HG03045 (cell line): ENCODE measurements around the gene CSGALNACT2.

ENCODE experiments used
- ATAC-seq: cut with Tn5 transposase; IDR thresholded peaks from one replicate; pipeline ENCODE4 v1.9.1; 2021; ENCODE audit warnings: mild to moderate bottlenecking, moderate library complexity; ENCODE audit not compliant: unreplicated experiment

Gene CSGALNACT2

DNA sequence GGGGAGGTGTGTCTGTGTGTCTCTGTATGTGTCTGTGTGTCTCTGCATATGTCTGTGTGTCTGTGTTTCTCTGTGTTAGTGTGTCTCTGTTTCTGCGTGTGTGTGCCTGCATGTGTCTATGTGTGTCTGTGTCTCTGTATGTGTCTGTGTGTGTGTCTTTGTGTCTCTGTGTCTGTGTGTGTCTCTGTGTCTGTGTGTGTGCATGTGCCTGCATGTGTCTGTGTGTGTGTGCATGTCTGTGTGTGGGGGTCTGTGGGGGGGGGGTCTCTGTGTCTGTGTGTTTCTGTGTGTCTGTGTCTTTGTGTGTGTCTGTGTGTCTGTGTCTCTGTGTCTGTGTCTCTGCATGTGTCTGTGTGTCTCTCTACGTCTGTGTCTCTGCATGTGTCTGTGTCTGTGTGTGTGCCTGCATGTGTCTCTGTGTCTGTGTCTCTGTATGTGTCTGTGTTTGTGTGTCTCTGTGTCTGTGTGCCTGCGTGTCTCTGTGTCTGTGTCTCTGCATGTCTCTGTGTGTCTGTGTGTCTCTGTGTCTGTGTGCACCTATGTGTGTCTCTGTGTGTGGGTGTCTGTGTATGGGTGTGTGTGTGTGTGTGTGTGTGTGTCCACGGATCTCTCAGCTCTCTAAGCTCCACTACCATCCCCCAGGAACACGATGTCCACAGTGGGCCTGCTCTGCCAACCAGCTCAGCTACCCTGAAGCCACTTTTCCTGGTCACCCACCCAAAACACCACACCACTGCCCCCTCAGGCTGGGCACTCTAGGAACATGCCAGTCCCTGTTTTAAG is 87.0 kb downstream of the CSGALNACT2 start:
- ATAC-seq = no peak

DNA sequence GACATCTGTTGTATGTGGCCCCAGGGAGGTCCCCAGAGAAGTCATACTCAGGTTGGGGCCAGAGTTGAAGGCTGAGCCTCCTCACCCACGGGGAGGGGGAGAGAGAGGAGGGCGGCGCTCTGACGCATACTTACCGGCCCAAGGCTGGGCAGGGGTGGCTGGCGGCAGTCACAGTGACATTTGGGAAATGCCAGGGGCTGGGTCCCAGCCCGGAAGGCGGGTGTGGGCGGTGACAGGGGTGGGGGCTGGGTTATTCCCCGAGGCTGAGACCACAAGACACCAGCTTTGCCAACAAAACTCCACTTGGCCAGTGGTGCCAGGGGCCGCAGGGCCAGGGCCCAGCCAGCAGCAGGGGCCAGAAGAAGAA is 87.5 kb downstream of the CSGALNACT2 start:
- no peak for ATAC-seq

DNA sequence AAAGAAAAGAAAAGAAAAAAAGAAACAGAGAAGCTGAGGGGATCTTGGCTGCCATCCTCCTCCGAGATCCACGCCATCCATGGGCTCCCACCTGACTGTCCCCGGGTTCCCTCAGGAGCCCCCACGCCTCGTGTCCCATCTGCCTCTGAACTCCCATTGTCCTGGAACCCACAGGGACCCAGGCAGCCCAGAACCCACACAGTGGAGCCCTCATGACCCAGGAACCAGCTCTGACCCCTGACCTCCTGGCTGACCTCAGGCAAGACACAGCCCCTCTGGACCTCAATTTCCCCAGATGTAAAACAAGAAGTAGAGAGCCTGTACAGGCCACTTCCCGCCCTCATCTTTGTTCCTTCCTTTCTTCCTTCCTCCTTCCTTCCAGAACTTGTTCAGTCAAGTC is 88.2 kb downstream of the CSGALNACT2 start:
- no peak for ATAC-seq

DNA sequence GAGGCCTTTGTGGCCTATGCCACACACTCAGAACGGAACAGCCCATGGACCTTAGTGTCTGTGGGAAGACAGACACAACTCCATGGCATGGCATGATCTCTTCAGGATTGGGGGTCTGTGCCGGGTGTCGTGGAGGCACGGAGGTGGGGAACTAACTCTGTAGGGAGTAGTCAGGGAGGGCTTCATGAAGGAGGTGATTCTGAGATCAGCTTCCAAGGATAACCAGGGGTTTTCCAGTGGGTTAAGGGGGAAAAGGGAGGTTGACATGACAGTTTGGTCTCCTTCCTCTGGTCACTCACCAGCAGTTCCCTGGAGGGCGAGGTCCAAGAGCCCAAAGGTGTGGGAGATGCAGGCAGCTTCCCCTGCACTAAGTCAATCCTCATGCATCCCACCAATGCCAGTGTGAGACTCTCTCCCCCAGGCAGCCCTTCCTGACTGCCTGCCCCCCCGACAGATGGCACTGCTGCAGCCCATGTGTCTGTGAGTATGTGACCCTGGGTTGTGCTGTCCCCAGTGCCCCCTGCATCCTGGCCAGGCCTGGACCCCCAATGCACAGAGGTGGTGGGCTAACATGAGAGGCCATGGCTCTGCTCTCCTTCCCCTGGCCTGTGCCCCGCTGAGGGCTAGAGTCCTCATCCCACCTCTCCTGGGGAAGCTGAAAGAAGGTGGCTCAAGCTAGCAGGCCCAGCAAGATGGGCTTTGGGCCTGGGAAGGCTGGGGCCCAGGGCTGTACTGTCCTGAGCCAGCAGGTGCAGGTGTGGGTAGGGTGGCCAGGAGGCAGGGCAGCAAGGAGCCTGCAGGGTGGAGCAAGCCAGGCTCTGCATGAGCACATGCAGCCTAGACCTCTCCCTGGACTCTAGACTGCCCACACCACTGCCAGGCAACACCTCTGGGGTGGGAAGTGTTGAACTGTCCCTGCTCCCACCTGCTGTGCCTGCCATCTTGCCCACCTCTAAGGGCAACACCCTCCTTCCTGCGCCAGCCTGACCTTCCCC is 88.9 kb downstream of the CSGALNACT2 start:
- no peak for ATAC-seq

DNA sequence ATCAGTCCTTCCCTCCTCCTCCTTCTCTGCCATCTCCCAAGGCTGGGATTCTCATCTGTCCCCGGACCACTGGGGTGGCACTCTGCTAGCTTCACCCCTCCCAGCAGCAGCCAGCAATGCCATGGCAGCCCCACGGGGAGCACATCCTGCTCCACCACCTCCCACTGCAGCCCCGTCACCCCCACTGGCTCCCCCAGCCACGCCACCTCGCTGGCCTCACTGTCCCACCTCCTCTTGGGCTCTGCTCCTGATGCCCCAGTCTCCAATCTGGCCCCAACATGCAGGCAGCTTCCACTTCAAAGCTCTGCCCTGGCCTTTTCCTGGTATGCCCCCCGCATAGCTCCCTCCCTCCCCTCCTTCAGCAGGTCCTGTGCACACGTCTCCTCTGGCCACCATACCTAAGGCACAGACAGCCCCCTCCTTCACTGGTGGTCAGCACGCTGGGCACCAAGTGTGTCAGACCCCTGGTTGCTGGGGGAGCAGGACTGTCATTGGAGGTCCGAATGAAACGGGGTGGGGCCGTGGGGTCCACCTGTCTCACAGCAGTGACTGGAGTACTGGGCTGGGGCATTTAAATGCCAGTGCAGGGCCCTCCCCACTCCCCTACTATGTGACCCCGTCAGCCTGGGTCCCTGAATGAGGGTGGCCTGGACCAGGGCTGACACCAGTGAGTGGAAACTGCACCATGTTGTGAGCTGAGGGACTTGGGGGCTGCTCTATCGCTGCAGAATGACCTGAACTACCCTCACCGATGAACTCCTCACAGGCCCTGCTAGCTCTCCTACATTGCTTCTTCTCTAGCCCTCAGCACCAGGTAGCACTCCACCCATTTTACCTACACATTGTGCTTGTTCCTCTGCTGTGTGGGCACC is 89.9 kb downstream of the CSGALNACT2 start:
- no peak for ATAC-seq

DNA sequence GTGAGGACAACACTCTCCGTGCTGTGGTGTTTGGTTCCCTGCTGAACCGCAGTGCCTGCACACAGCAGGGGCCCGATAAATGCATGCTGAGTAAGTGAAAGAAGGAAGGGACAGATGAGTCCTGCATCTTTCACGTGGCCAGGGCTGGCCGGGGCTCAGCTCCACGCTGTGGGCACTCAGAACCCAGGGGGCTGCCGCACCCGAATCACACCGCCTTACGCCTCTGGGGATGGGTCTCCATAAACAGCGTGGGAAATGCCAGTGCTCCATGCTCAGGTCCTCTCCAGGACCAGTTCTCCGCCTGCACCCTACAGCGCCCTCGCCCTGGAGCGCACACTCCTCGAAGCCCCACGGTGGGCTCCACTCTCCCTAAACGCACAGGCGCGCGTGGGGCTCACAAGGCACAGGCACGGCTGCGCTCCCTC is 90.5 kb downstream of the CSGALNACT2 start:
- ATAC-seq = no peak

DNA sequence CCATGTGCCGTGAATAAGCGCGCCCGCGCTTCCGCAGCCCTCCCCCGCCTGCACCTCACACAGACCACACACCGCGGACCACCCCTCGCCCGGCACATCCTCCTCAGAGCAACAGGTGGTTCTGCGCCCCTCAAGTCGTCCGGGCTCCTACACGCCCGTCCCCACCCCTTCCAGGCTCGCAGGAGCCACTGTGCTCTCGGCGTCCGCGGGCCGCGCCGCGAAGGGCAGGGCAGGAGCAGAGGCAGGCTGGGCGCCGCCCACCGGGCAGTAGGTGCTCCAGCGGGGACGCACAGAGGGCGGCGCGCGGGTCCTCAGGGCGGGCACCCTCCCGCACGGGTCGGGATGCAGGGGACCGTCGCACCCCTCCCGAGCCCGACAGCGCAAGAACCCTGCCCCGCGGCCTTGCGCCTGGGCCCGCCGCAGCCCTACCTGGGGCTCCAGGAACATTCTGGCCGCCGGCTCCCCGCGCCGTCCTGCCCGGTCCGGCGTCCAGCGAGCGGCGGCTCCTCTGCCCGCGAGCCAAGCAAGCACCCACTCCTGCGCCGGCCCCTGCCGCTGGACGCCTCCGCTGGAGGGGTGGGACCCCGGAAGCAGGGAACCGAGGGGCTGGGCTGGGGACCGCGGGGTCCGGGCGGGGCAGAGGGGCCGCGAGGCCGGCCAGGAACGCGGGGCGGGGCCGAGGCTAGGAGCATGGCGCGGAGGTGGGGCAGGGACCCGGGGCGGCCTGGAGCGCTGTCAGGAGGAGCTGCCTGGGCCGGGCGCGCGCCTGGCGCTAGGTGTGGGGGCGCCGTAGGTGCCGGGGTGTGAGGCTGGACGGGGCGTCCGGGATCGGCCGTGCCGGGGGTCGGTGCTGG is 91.2 kb downstream of the CSGALNACT2 start:
- ATAC-seq = no peak

DNA sequence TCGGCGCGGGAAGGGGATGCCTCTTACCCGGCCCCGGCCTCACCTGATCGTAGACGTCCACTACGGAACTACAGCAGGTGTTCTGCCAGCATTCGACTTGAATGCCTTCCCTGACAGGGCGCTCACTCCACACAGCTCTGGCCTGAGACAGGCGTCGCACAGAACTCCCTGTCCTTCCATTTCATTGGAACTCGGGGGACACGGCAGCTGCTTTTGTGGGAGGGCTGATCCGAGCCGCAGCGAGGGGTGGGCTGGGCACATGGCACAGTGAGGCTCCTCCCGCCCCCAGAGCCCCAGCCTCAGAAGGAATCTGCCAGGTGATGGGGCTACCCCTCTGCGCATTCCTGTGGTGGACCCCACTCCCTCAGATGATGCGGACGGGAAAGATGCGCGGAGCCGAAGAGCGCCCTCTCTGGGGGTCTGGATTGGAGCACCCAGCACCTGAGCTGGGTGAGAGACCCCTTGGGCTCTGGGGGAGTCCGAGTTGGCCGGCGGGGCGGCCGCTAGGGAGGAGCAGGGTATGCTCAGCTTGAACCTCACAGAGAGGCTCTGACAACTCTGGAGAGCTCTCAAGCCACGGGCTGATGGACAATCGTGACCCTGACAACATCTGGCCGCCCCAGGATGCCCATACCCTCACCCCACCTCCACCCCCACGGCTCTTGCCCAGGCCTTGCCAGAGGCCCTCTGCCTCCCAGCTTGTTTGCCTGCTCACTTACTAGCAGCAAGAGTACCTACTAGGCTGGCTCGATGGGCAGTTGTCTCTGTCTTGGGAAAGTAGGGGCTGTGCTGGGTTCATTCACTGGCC is 92.1 kb downstream of the CSGALNACT2 start:
- ATAC-seq = no peak

DNA sequence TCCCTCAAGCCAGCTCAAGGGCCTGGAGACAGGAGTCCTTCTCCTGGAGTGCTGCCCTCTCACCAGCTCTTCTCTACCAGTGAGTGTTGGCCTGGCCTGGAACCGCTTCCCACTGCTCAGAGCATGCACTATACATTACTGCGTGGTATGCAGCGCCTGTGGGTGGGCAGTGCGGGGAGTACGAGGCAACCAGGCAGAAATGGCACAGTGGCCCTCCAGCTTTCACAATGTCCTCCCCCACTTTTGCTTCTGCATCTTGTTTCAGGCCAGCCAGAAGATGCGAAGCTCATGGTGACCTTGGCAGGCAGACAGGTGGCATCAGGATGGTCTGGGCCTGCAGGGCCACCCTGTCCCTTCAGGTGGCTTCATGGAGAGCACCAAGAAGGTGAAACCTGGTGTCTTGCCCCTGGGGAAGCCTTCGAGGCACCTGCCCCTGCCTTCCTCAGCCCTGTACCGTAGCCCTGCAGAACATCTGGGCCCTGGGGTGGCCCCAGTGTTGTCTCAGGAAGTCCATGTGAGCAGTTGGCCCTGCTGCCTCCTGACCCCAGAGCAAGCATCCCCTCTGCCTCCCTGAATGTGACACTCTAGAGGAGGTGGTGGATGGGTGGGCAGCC is 92.8 kb downstream of the CSGALNACT2 start:
- no peak for ATAC-seq

DNA sequence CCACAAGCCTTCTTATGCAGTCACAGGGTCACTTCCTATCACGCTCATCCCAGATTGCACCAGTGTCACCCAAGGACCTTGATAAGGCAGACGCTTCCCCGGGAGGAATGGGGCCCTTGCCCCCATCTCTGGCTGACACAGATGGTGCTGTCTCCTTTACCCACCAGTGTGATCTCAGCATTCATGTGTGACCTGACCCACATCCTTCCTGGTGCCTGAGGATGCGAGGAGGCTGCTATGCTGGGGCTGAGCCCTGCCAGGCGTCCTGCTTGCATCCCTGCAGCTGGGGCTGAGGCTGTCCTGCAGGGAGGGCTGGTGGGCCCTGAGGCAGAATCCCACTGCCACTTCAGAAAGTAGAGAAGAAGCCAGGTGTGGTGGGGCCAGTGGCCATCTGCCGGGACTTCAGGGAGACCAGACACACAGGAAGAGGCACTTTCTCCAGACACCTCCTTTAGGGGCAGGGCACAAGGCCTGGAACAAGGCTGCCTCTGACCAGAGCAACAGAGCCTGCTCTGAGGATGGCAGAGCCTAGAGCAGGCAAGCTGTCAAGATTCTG is 93.4 kb downstream of the CSGALNACT2 start:
- ATAC-seq = no peak

DNA sequence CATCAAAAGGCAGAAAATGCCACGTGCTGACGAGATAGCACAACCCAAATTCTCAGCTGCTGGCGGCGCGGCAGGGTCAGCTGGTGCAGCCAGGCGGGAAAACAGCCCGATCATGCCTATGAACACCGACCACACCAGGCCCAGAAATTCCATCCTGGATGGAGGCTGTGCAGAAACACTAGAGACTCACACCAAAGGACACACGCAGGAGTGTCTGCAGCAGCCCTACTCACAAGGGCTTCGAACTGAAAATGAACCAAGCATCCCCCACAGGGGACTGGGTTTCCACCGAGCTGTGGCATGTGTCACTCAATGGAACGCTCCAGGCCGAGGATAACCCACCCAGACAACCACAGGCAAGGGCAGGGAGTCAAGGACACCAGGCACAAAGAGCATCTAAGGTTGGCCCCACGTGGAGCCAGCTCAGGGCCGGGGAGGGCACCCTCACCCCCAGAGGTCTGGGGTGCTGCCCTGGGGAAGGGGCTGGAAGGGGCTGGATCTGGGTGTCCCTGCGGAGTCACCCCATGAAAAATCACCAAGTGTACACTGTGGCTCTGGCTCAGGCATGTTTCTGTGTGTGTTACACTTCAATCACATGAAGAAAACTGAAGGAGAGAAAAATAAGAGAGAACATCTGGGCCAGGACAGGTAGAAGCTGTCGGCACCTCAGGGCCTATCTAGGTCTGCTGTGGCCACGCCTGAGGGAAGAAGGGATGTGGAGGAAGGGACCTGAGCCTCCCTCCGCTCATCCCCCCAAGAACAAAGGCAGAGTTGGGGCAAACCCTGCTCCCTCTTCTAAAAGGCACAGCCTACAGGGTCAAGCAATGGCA is 95.6 kb downstream of the CSGALNACT2 start:
- ATAC-seq = no peak

DNA sequence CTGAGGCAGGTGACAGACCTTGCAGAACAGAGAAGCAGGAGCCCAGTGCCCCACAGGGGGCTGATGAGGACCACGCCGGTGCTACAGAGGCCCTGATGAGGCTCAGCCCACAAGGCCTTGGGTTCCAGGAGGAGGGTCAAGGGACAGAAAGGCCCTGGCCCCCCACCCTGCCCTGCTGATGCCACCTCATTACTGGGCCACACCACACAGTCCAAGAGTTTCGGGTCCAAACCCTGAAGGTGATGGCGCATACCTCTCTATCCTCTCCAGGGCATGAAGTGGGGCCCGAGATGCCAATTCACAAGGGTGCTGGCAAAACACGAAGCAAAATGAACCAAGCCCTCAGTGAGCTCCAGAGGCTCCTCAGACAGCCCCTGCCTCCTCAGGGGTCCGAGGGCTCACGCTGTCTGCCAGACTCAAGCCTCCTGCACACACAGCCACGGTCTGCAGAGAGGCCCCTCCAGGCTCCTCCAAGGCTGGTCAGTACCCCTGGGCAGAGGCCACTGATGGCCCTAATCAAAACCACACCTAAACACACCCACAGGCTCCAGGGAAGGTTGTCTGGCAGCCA is 96.3 kb downstream of the CSGALNACT2 start:
- ATAC-seq = no peak
